H1 (cell line): ENCODE results near the gene OR52M1. TPM values are rescaled to one million over a fixed set of nuclear protein-coding genes. Genes with fewer than 3 reads are reported as not detected.

Experiments
- CTCF ChIA-PET: fragments of 300-600 bp; sonication (Branson Sonifier 250); formaldehyde crosslinking; loops from one replicate; lab custom pipeline; 2021; ENCODE audit not compliant: partially characterized antibody; lab: Charles Lee
- POLR2A ChIA-PET: fragments of 300-600 bp; sonication (Branson Sonifier 250); formaldehyde crosslinking; loops from one replicate; lab custom pipeline; 2021; ENCODE audit warnings: inconsistent platforms; ENCODE audit not compliant: partially characterized antibody; lab: Charles Lee
- DNase-seq, 2 experiments: peaks; one replicate each; pipeline versions ENCODE4 v3.0.0 to v3.0.0-alpha.2; 2010 to 2022; ENCODE audit warnings: low spot score in 2 of 2, low read depth in 1 of 2, mixed read lengths in 1 of 2
- FAIRE-seq: peaks from 2 replicates; lab custom pipeline; 2011; peaks lifted over from hg19 to GRCh38; lab: Jason Lieb, UNC
- H2AFZ ChIP-seq: 2 replicates; pipeline ENCODE4 v1.8.1; 2012; ENCODE audit warnings: low read length, inconsistent platforms
- H2AK5ac ChIP-seq: 2 replicates; pipeline ENCODE4 v1.6.1; 2013; ENCODE audit warnings: low read depth, low read length
- H2BK120ac ChIP-seq: replicated peaks from 2 replicates; pipeline ENCODE3; 2013; ENCODE audit warnings: low read depth, low read length, inconsistent platforms
- H2BK12ac ChIP-seq: 2 replicates; pipeline ENCODE4 v1.6.1; 2013; ENCODE audit warnings: low read depth, low read length
- H2BK15ac ChIP-seq: 2 replicates; pipeline ENCODE4 v1.6.1; 2013; ENCODE audit warnings: low read length
- H2BK20ac ChIP-seq: 2 replicates; pipeline ENCODE4 v1.6.1; 2013; ENCODE audit warnings: low read length
- H2BK5ac ChIP-seq: 2 replicates; pipeline ENCODE4 v1.6.1; 2013; ENCODE audit warnings: low read depth, low read length
- H3K14ac ChIP-seq: 2 replicates; pipeline ENCODE4 v1.6.1; 2013; ENCODE audit warnings: inconsistent platforms; ENCODE audit not compliant: insufficient read length
- H3K18ac ChIP-seq: 2 replicates; pipeline ENCODE4 v1.6.1; 2013; ENCODE audit warnings: low read length; ENCODE audit errors: extremely low read depth
- H3K23ac ChIP-seq: 2 replicates; pipeline ENCODE4 v1.6.1; 2013; ENCODE audit warnings: inconsistent platforms; ENCODE audit not compliant: insufficient read length
- H3K23me2 ChIP-seq: 2 replicates; pipeline ENCODE4 v1.6.1; 2013; ENCODE audit warnings: low read depth, low read length
- H3K27ac ChIP-seq: 2 replicates; pipeline ENCODE4 v1.6.1; 2011; ENCODE audit warnings: low read depth, low read length, inconsistent platforms
- H3K27me3 ChIP-seq, 4 experiments: replicated peaks in 1 of 4; 1 replicate in 1 of 4; 2 replicates in 3 of 4; pipeline versions ENCODE4 v1.6.1 to v1.8.1; 2011 to 2013; ENCODE audit warnings: low read length in 3 of 4, mild to moderate bottlenecking in 3 of 4, inconsistent platforms in 2 of 4, mixed read lengths in 2 of 4, moderate library complexity in 1 of 4; ENCODE audit not compliant: control insufficient read depth in 3 of 4, insufficient read depth in 3 of 4; ENCODE audit errors: extremely low read depth in 1 of 4
- H3K36me3 ChIP-seq, 4 experiments: 2 replicates each; pipeline versions ENCODE4 v1.6.1 to v1.8.1; 2011 to 2013; ENCODE audit warnings: mild to moderate bottlenecking in 4 of 4, low read length in 3 of 4, moderate library complexity in 2 of 4, control low read depth in 1 of 4, inconsistent platforms in 1 of 4; ENCODE audit not compliant: insufficient read depth in 4 of 4, control insufficient read depth in 2 of 4
- H3K4ac ChIP-seq: replicated peaks from 2 replicates; pipeline ENCODE3; 2013; ENCODE audit warnings: low read length, low read depth, mixed read lengths, inconsistent platforms; ENCODE audit not compliant: insufficient read length
- H3K4me1 ChIP-seq, 4 experiments: replicated peaks in 1 of 4; 1 replicate in 1 of 4; 2 replicates in 3 of 4; pipeline versions ENCODE4 v1.6.1 to v1.8.1; 2011 to 2013; ENCODE audit warnings: low read length in 3 of 4, inconsistent platforms in 2 of 4, mixed read lengths in 1 of 4; ENCODE audit not compliant: insufficient read depth in 4 of 4, control insufficient read depth in 3 of 4
- H3K4me2 ChIP-seq, 2 experiments: 2 replicates each; pipeline versions ENCODE4 v1.6.1 to v1.8.1; 2011 to 2013; ENCODE audit warnings: low read depth in 2 of 2, low read length in 2 of 2, control low read depth in 1 of 2, inconsistent platforms in 1 of 2, mild to moderate bottlenecking in 1 of 2; ENCODE audit not compliant: insufficient read depth in 1 of 2
- H3K4me3 ChIP-seq, 4 experiments: fragments of 200-600, 300-600 bp in 1 of 4; sonication (generic), shearing (Covaris generic), sonication (Bioruptor Twin) in 1 of 4; 2 replicates each; pipeline versions ENCODE4 v1.5.1 to v1.8.1; 2011 to 2016; ENCODE audit warnings: low read length in 4 of 4, low read depth in 3 of 4, control low read depth in 2 of 4, inconsistent platforms in 2 of 4, mild to moderate bottlenecking in 2 of 4, mixed read lengths in 1 of 4, moderate library complexity in 1 of 4; ENCODE audit not compliant: insufficient read depth in 2 of 4; ENCODE audit errors: extremely low read depth in 1 of 4
- H3K56ac ChIP-seq: replicated peaks from 2 replicates; pipeline ENCODE3; 2013; ENCODE audit warnings: low read depth, mild to moderate bottlenecking, mixed read lengths, low read length, inconsistent platforms; ENCODE audit not compliant: insufficient read length
- H3K79me1 ChIP-seq: 2 replicates; pipeline ENCODE4 v1.6.1; 2013; ENCODE audit warnings: low read depth, low read length, control low read depth
- H3K79me2 ChIP-seq, 2 experiments: 2 replicates each; pipeline versions ENCODE4 v1.6.1 to v1.8.1; 2012 to 2013; ENCODE audit warnings: low read length in 2 of 2, mild to moderate bottlenecking in 2 of 2, inconsistent platforms in 1 of 2; ENCODE audit not compliant: insufficient read depth in 2 of 2, control insufficient read depth in 1 of 2
- H3K9ac ChIP-seq, 4 experiments: replicated peaks in 1 of 4; 1 replicate in 1 of 4; 2 replicates in 3 of 4; pipeline versions ENCODE4 v1.6.1 to v1.8.1; 2011 to 2013; ENCODE audit warnings: low read depth in 3 of 4, low read length in 3 of 4, control low read depth in 2 of 4, mild to moderate bottlenecking in 2 of 4, moderate library complexity in 2 of 4, inconsistent platforms in 1 of 4; ENCODE audit errors: extremely low read depth in 1 of 4
- H3K9me3 ChIP-seq, 2 experiments: 2 replicates each; pipeline versions ENCODE4 v1.6.1 to v1.8.1; 2012 to 2013; ENCODE audit warnings: mild to moderate bottlenecking in 2 of 2, moderate library complexity in 2 of 2, control low read depth in 1 of 2, inconsistent platforms in 1 of 2, low read depth in 1 of 2, low read length in 1 of 2, mixed read lengths in 1 of 2; ENCODE audit not compliant: insufficient read depth in 2 of 2
- H4K20me1 ChIP-seq, 2 experiments: replicated peaks in 1 of 2; 2 replicates each; pipeline versions ENCODE3 to v1.8.1; 2011 to 2013; ENCODE audit warnings: inconsistent platforms in 2 of 2, low read length in 2 of 2, mild to moderate bottlenecking in 1 of 2; ENCODE audit not compliant: insufficient read depth in 2 of 2, control insufficient read depth in 1 of 2
- H4K5ac ChIP-seq: 2 replicates; pipeline ENCODE4 v1.6.1; 2013; ENCODE audit warnings: low read length, low read depth, mixed read lengths, inconsistent platforms; ENCODE audit not compliant: insufficient read length
- H4K8ac ChIP-seq: 2 replicates; pipeline ENCODE4 v1.8.0; 2013; ENCODE audit warnings: mild to moderate bottlenecking, moderate library complexity, low read length, inconsistent platforms; ENCODE audit not compliant: insufficient read depth; ENCODE audit errors: extremely low read depth
- H4K91ac ChIP-seq: replicated peaks from 2 replicates; pipeline ENCODE3; 2013; ENCODE audit warnings: low read length, mixed read lengths, inconsistent platforms; ENCODE audit not compliant: insufficient read length
- CBX5 ChIP-seq: fragments of 300-800, 300-1000 bp; sonication (generic); IDR thresholded peaks from 2 replicates; pipeline ENCODE4 v1.7.1; 2016; ENCODE audit warnings: antibody characterized with exemption, low read length, low read depth
- JUN ChIP-seq: IDR thresholded peaks from 2 replicates; pipeline ENCODE4 v1.6.1; 2011; ENCODE audit warnings: low read depth, mild to moderate bottlenecking, improper control_type of control experiment, low read length
- KDM1A ChIP-seq: fragments of 200-600, 300-600 bp; sonication (generic); IDR thresholded peaks from 2 replicates; pipeline ENCODE4 v1.7.1; 2016; ENCODE audit warnings: mild to moderate bottlenecking, low read length, borderline replicate concordance
- WGBS, 2 experiments: shearing (Covaris generic) in 1 of 2; methylation state at CpG; one replicate each; pipeline versions ENCODE4 v1.1.6 to v1.1.7; 2013 to 2015; ENCODE audit warnings: low lambda C conversion rate in 2 of 2, mixed read lengths in 2 of 2, inconsistent platforms in 1 of 2, low coverage in 1 of 2, missing lambda C conversion rate in 1 of 2; ENCODE audit not compliant: insufficient replicate concordance in 2 of 2, insufficient coverage in 1 of 2, insufficient read length in 1 of 2; ENCODE audit errors: extremely low coverage in 1 of 2, missing lambda C conversion rate in 1 of 2; 5-methylcytosine and 5-hydroxymethylcytosine counted together
- polyA plus RNA-seq, 7 experiments: library from polyadenylated mRNA; depleted of rRNA in 3 of 7; stranded (reverse) in 5 of 7; unstranded in 2 of 7; fragments of >200 nt in 5 of 7; fragments of 200-250 nt in 2 of 7; gene quantifications; 1 replicate in 5 of 7; 2 replicates in 1 of 7; 4 replicates in 1 of 7; pipeline versions ENCODE4 v1.2.1 to v1.2.3, GENCODE V29; 2011 to 2013; ENCODE audit warnings: missing spikeins in 2 of 7, mixed read lengths in 2 of 7
- total RNA-seq: library from RNA; stranded (reverse); fragmentation: NEBNext Ultra II Directional; extraction: Animal tissue kit (Norgen Biotek cat#: 25700); gene quantifications from 2 replicates; pipeline ENCODE4 v1.2.1, GENCODE V29; 2021

OR52M1 gene
- total and polyA plus RNA-seq, 2 of the 8 experiments (the other 6 are each of a cell fraction or from before 2014, with no cell fraction given), result not detected

GRCh38 chr11:4559527-4560440, 14.8 kb downstream of the OR52M1 start:
- no peak overlapping the region for H3K56ac ChIP-seq
- H3K4me3 ChIP-seq, result no peak overlapping the region
- H2BK15ac ChIP-seq, result no peak overlapping the region
- no peak overlapping the region for H3K14ac ChIP-seq
- no peak overlapping the region for H3K9ac ChIP-seq
- no peak for TF ChIP-seq KDM1A
- TF ChIP-seq JUN, result no peak
- TF ChIP-seq CBX5, result no peak
- H3K36me3 ChIP-seq, result no peaks in the 10 kb centered on the region
- no peak overlapping the region; the same call in 1 of the 2 replicates for H2AFZ ChIP-seq
- ChIA-PET CTCF (interaction anchor here (0.6 to 2.6 kb wide), 7 partner anchors 8 to 1819 kb away, joined by 3 to 12 read pairs (median 4); no protein-coding TSS in a partner anchor), POLR2A (no interaction called here)
- no peak overlapping the region for H4K5ac ChIP-seq
- no peak overlapping the region for H4K8ac ChIP-seq
- H4K91ac ChIP-seq, result no peak overlapping the region
- no peak overlapping the region for H3K27ac ChIP-seq
- no peak overlapping the region for H2BK5ac ChIP-seq
- no peaks in the 10 kb centered on the region for H3K9me3 ChIP-seq
- H3K4me1 ChIP-seq, result peaks cover 0 to 3% (median 2%) of the 10 kb centered on the region in 4 experiments; a peak in 3 of 7 replicates
- no peaks in the 10 kb centered on the region for H3K23me2 ChIP-seq
- FAIRE-seq (no peak), DNase-seq (no peak)
- H3K18ac ChIP-seq, result no peak overlapping the region
- no peak overlapping the region for H2BK20ac ChIP-seq
- no peak overlapping the region for H2BK12ac ChIP-seq
- no peaks in the 10 kb centered on the region for H3K27me3 ChIP-seq
- no peaks in the 10 kb centered on the region for H4K20me1 ChIP-seq
- H2BK120ac ChIP-seq, result no peak overlapping the region
- no peak overlapping the region for H3K4me2 ChIP-seq
- H3K79me2 ChIP-seq, result no peaks in the 10 kb centered on the region
- H3K4ac ChIP-seq, result no peak overlapping the region
- H3K23ac ChIP-seq, result no peak overlapping the region
- no peaks in the 10 kb centered on the region for H3K79me1 ChIP-seq
- 91% methylated on average over 8 of the region's 8 CpGs; no CpG with 5 or more reads in 1 of the 2 experiments for WGBS, 2 experiments
- H2AK5ac ChIP-seq, result no peak overlapping the region
